A549 (cell line): Measurements from ENCODE around the gene NAA20.

Experiments
- POLR2A ChIP-seq: IDR thresholded peaks from 2 replicates; pipeline ENCODE4 v1.6.1; 2012; ENCODE audit warnings: mild to moderate bottlenecking, low read length
- ZFP36 ChIP-seq: fragments of 450-650 bp; IDR thresholded peaks from 2 replicates; pipeline ENCODE4 v1.6.1; 2014; ENCODE audit warnings: borderline replicate concordance; ENCODE audit not compliant: partially characterized antibody
- TF ChIP-seq, protein P1 (sequence below): fragments of >200 bp; sonication (Bioruptor Twin); formaldehyde crosslinking; IDR thresholded peaks from 3 replicates; pipeline ENCODE4 v1.5.1; 2016

DNA sequence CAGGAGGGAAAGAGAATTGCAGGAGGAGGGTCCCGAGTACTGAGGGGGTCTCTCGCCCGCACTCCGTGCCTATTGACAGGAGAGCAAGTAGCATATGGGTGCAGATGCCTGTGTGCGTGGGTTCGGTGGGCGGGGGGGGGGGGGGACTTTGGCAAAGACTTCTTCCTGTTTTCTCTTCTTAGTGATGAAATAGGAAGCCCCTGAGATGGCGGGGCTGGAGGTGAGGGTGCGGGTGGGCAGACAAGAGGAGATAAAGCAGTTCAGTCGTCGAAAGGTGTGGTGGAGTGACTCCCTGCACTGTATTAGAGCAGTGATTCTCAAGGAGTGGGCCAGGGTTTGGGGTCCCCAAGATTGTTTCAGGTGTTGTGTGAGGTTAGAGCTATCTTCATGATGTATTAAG is 3.7 kb downstream of the NAA20 start:
- TF ChIP-seq ZFP36: no peak
- no peak for TF ChIP-seq POLR2A
- TF ChIP-seq, protein P1, sequence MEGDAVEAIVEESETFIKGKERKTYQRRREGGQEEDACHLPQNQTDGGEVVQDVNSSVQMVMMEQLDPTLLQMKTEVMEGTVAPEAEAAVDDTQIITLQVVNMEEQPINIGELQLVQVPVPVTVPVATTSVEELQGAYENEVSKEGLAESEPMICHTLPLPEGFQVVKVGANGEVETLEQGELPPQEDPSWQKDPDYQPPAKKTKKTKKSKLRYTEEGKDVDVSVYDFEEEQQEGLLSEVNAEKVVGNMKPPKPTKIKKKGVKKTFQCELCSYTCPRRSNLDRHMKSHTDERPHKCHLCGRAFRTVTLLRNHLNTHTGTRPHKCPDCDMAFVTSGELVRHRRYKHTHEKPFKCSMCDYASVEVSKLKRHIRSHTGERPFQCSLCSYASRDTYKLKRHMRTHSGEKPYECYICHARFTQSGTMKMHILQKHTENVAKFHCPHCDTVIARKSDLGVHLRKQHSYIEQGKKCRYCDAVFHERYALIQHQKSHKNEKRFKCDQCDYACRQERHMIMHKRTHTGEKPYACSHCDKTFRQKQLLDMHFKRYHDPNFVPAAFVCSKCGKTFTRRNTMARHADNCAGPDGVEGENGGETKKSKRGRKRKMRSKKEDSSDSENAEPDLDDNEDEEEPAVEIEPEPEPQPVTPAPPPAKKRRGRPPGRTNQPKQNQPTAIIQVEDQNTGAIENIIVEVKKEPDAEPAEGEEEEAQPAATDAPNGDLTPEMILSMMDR: no peak
